PC-3 (cell line): Measurements from ENCODE around the gene LRCOL1. TPM values are rescaled to one million over a fixed set of nuclear protein-coding genes. Genes with fewer than 3 reads are reported as not detected.

ENCODE experiments used
- ATAC-seq: fragments of 200-7000 bp; cut with Tn5 transposase; 2 replicates; pipeline ENCODE4 v1.9.1; 2020; ENCODE audit warnings: mild to moderate bottlenecking, moderate library complexity
- BruUV-seq: library from RNA; stranded (reverse); fragments of 400-500 nt; replicated peaks from 2 replicates; lab custom pipeline; 2021; lab: Mats Ljungman, UMichigan
- CTCF ChIA-PET: fragments of 300-600 bp; sonication (Branson Sonifier 250); formaldehyde crosslinking; loops from one replicate; lab custom pipeline; 2022; ENCODE audit warnings: antibody characterized with exemption; lab: Charles Lee
- POLR2A ChIA-PET: fragments of 300-600 bp; sonication (Branson Sonifier 250); formaldehyde crosslinking; loops from one replicate; lab custom pipeline; 2022; ENCODE audit warnings: antibody characterized with exemption; ENCODE audit not compliant: unreplicated experiment; lab: Charles Lee
- DNase-seq: peaks from one replicate; pipeline ENCODE4 v3.0.0-alpha.2; 2015
- H2AFZ ChIP-seq: fragments of 300-600 bp; sonication (generic); 2 replicates; pipeline ENCODE4 v1.6.0; 2016; ENCODE audit warnings: antibody characterized with exemption, low read length
- H3F3A ChIP-seq: fragments of 300-600 bp; sonication (generic); one replicate; pipeline ENCODE4 v1.6.0; 2017; ENCODE audit warnings: antibody characterized with exemption, low read length, control low read depth, mild to moderate bottlenecking; ENCODE audit not compliant: unreplicated experiment
- H3K27ac ChIP-seq: fragments of 300-600 bp; sonication (generic); 2 replicates; pipeline ENCODE4 v1.5.1; 2016; ENCODE audit warnings: mild to moderate bottlenecking, low read length
- H3K27me3 ChIP-seq: fragments of 300-600 bp; sonication (generic); 2 replicates; pipeline ENCODE4 v1.6.1; 2016; ENCODE audit warnings: low read length, mixed read lengths
- H3K36me3 ChIP-seq: fragments of 300-600 bp; sonication (generic); 2 replicates; pipeline ENCODE4 v1.6.1; 2016; ENCODE audit warnings: low read depth, mixed run types, low read length, mixed read lengths
- H3K4me1 ChIP-seq: fragments of 300-600 bp; sonication (generic); 2 replicates; pipeline ENCODE4 v1.5.1; 2016; ENCODE audit warnings: low read length; ENCODE audit not compliant: insufficient read depth
- H3K4me2 ChIP-seq: fragments of 300-600 bp; sonication (generic); 2 replicates; pipeline ENCODE4 v1.6.0; 2016; ENCODE audit warnings: low read length
- H3K4me3 ChIP-seq: fragments of 300-600 bp; sonication (generic); 2 replicates; pipeline ENCODE4 v1.5.1; 2016; ENCODE audit warnings: mild to moderate bottlenecking, low read length, mixed read lengths
- H3K79me2 ChIP-seq: fragments of 300-600 bp; sonication (generic); 2 replicates; pipeline ENCODE4 v1.6.1; 2017; ENCODE audit warnings: low read length, mixed read lengths
- H3K9ac ChIP-seq: fragments of 300-600 bp; sonication (generic); 2 replicates; pipeline ENCODE4 v1.6.0; 2016; ENCODE audit warnings: mild to moderate bottlenecking, low read length
- H3K9me2 ChIP-seq: fragments of 300-600 bp; sonication (generic); replicated peaks from 2 replicates; pipeline ENCODE4 v1.6.1; 2016; ENCODE audit warnings: mixed run types, low read length, mixed read lengths
- H3K9me3 ChIP-seq: fragments of 300-600 bp; sonication (generic); 2 replicates; pipeline ENCODE4 v1.6.1; 2016; ENCODE audit warnings: low read length, mixed read lengths
- H4K20me1 ChIP-seq: fragments of 300-600 bp; sonication (generic); 2 replicates; pipeline ENCODE4 v1.6.1; 2016; ENCODE audit warnings: low read length, mixed read lengths
- CTCF ChIP-seq: fragments of 300-600 bp; sonication (generic); conservative IDR thresholded peaks from 2 replicates; pipeline ENCODE4 v1.5.1; 2017; ENCODE audit warnings: antibody characterized with exemption, low read depth, mild to moderate bottlenecking, low read length
- EZH2 ChIP-seq: fragments of 300-600 bp; sonication (generic); IDR thresholded peaks from one replicate; pipeline ENCODE4 v1.6.1; 2017; ENCODE audit warnings: antibody characterized with exemption, mild to moderate bottlenecking, low read length; ENCODE audit not compliant: unreplicated experiment
- EZH2phosphoT487 ChIP-seq: fragments of 300-600 bp; sonication (generic); IDR thresholded peaks from 2 replicates; pipeline ENCODE4 v1.6.1; 2018; ENCODE audit warnings: mild to moderate bottlenecking, antibody characterized with exemption, low read length, borderline replicate concordance
- intact Hi-C: fragments of 100-400 bp; cut with micrococcal nuclease; formaldehyde crosslinking; loops from 2 replicates; pipeline ENCODE4 v1.9.0; 2023
- total RNA-seq: library from RNA; depleted of rRNA; stranded (reverse); fragments of >200 nt; gene quantifications from 2 replicates; pipeline ENCODE4 v1.2.3, GENCODE V29; 2014

LRCOL1 gene
- total RNA-seq, 1 experiment from 2014 or later, result not detected

- Histone ChIP-seq H3K36me3 (no peaks in the 10 kb centered on the region), H3K9me3 (no peaks in the 10 kb centered on the region), H3K9me2 (no peaks in the 10 kb centered on the region), H3K9ac (no peak overlapping the region), H2AFZ (peak overlapping the region; percentile 44), H3K4me3 (peak overlapping the region; percentile 69), H3K27me3 (peaks cover under 1% of the 10 kb centered on the region; the same call in 1 of the 2 replicates), H3K79me2 (no peaks in the 10 kb centered on the region), H3F3A (no peaks in the 10 kb centered on the region), H3K4me2 (peak overlapping the region; percentile 84), H3K4me1 (peaks cover 19% of the 10 kb centered on the region), H4K20me1 (no peaks in the 10 kb centered on the region), H3K27ac (no peak overlapping the region)
- no TSS peak for BruUV-seq
- peak; percentile 49 for DNase-seq
- TF ChIP-seq EZH2 (no peak), EZH2phosphoT487 (no peak), CTCF (no peak)
- CTCF ChIA-PET, result no interaction called here
- ATAC-seq, result no peak
- intact Hi-C loops, result loop anchor here (10.0 kb wide), 1 partner anchor 73 kb away; no protein-coding TSS in a partner anchor
- POLR2A ChIA-PET, result no interaction called here
Observed at GRCh38 chr12:132597333-132598316, 12.8 kb downstream of the LRCOL1 start.

- Histone ChIP-seq H3K4me1 (peaks cover 19% of the 10 kb centered on the region), H4K20me1 (no peaks in the 10 kb centered on the region), H3K27ac (no peak overlapping the region), H3K9me2 (no peaks in the 10 kb centered on the region), H3K36me3 (no peaks in the 10 kb centered on the region), H3K79me2 (no peaks in the 10 kb centered on the region), H3K4me2 (no peak overlapping the region), H3K9ac (no peak overlapping the region), H3F3A (no peaks in the 10 kb centered on the region), H3K4me3 (no peak overlapping the region), H3K9me3 (no peaks in the 10 kb centered on the region), H2AFZ (no peak overlapping the region), H3K27me3 (no peaks in the 10 kb centered on the region)
- DNase-seq, result peak; percentile 59
- ChIA-PET CTCF (no interaction called here), POLR2A (no interaction called here)
- no TSS peak for BruUV-seq
- TF ChIP-seq EZH2phosphoT487 (no peak), EZH2 (no peak), CTCF (no peak)
- intact Hi-C loops, result loop anchor here (10.0 kb wide), 1 partner anchor 71 kb away; no protein-coding TSS in a partner anchor
- no peak for ATAC-seq
Observed at GRCh38 chr12:132596016-132596415, 14.4 kb downstream of the LRCOL1 start.

- BruUV-seq, result no TSS peak
- intact Hi-C loops, result loop anchor here (10.0 kb wide), 1 partner anchor 70 kb away; no protein-coding TSS in a partner anchor
Observed at GRCh38 chr12:132595183-132595582, 15.2 kb downstream of the LRCOL1 start.

More at GRCh38 chr12:132595183-132595582, 15.2 kb downstream of the LRCOL1 start:
- CTCF ChIA-PET, result no interaction called here
- ATAC-seq (no peak), DNase-seq (no peak)
- H3K9me3 ChIP-seq, result no peaks in the 10 kb centered on the region
- H3K36me3 ChIP-seq, result no peaks in the 10 kb centered on the region
- H2AFZ ChIP-seq, result no peak overlapping the region
- H3K4me2 ChIP-seq, result no peak overlapping the region
- H3K27ac ChIP-seq, result no peak overlapping the region
- H3K27me3 ChIP-seq, result no peaks in the 10 kb centered on the region
- no peaks in the 10 kb centered on the region for H3K9me2 ChIP-seq
- POLR2A ChIA-PET, result no interaction called here
- no peaks in the 10 kb centered on the region for H3F3A ChIP-seq
- H3K4me1 ChIP-seq, result peaks cover 14% of the 10 kb centered on the region
- no peak overlapping the region for H3K4me3 ChIP-seq
- no peak overlapping the region for H3K9ac ChIP-seq
- no peaks in the 10 kb centered on the region for H3K79me2 ChIP-seq
- TF ChIP-seq EZH2 (no peak), EZH2phosphoT487 (no peak), CTCF (no peak)
- H4K20me1 ChIP-seq, result no peaks in the 10 kb centered on the region
